ENCODE data around the gene GRB2. TPM values are rescaled to one million over a fixed set of nuclear protein-coding genes. Genes with fewer than 3 reads are reported as not detected.

The GRB2 gene
- total RNA-seq, 1 experiment from 2014 or later, result 79.7 TPM

GRCh38 chr17:75430159-75430974 lies 24.9 kb upstream of the GRB2 start:
- Mint-ChIP-seq H3K36me3 (ENCODE audit: insufficient read depth, unreplicated experiment) (peaks cover 10% of the 10 kb centered on the region), H3K4me1 (ENCODE audit: low read depth, unreplicated experiment) (peaks cover 14% of the 10 kb centered on the region), H3K4me3 (ENCODE audit: low read depth, unreplicated experiment) (no peak overlapping the region), H3K9me3 (ENCODE audit: low read depth, unreplicated experiment) (no peaks in the 10 kb centered on the region), H3K27me3 (ENCODE audit: unreplicated experiment) (no peaks in the 10 kb centered on the region), H3K27ac (ENCODE audit: unreplicated experiment) (peak overlapping the region; percentile 23)
- CTCF ChIA-PET, result interaction anchor here (0.6 to 0.9 kb wide), 2 partner anchors 139 to 169 kb away, joined by 3 read pairs; partner anchors contain the start of genes GGA3 and MRPS7
- intact Hi-C loops (cut with micrococcal nuclease; ENCODE audit: unreplicated experiment), result no loop called here
- DNase-seq, result peak; percentile 45
- BruUV-seq (replicated peaks), result no TSS peak
- no peak for TF ChIP-seq CTCF (IDR thresholded peaks at IDR 0.05; ENCODE audit: unreplicated experiment)

GRCh38 chr17:75428543-75429469 lies 23.3 kb upstream of the GRB2 start:
- TF ChIP-seq CTCF (IDR thresholded peaks at IDR 0.05; ENCODE audit: unreplicated experiment), result no peak
- Mint-ChIP-seq H3K27me3 (ENCODE audit: unreplicated experiment) (no peaks in the 10 kb centered on the region), H3K36me3 (ENCODE audit: insufficient read depth, unreplicated experiment) (peaks cover 11% of the 10 kb centered on the region), H3K4me1 (ENCODE audit: low read depth, unreplicated experiment) (peaks cover 14% of the 10 kb centered on the region), H3K4me3 (ENCODE audit: low read depth, unreplicated experiment) (peak overlapping the region; percentile 58), H3K27ac (ENCODE audit: unreplicated experiment) (peak overlapping the region; percentile 93), H3K9me3 (ENCODE audit: low read depth, unreplicated experiment) (no peaks in the 10 kb centered on the region)
- CTCF ChIA-PET, result interaction anchor here (0.7 to 1.3 kb wide), 5 partner anchors 23 to 449 kb away, joined by 3 to 5 read pairs (median 4); partner anchors contain the start of genes LLGL2, MIF4GD and TSEN54
- peak; percentile 47 for DNase-seq
- BruUV-seq (replicated peaks), result no TSS peak
- intact Hi-C loops (cut with micrococcal nuclease; ENCODE audit: unreplicated experiment), result loop anchor here (5.0 to 10.0 kb wide), 3 partner anchors 88 to 223 kb away; partner anchors contain the start of genes CASKIN2, MYO15B and TSEN54

GRCh38 chr17:75418531-75418930 lies 13.1 kb upstream of the GRB2 start:
- Mint-ChIP-seq H3K4me3 (ENCODE audit: low read depth, unreplicated experiment) (no peak overlapping the region), H3K27me3 (ENCODE audit: unreplicated experiment) (peaks cover 29% of the 10 kb centered on the region), H3K36me3 (ENCODE audit: insufficient read depth, unreplicated experiment) (no peaks in the 10 kb centered on the region), H3K27ac (ENCODE audit: unreplicated experiment) (no peak overlapping the region), H3K9me3 (ENCODE audit: low read depth, unreplicated experiment) (no peaks in the 10 kb centered on the region), H3K4me1 (ENCODE audit: low read depth, unreplicated experiment) (no peaks in the 10 kb centered on the region)
- BruUV-seq (replicated peaks), result no TSS peak
- CTCF ChIA-PET, result no interaction called here
- intact Hi-C loops (cut with micrococcal nuclease; ENCODE audit: unreplicated experiment), result no loop called here
- no peak for DNase-seq
- TF ChIP-seq CTCF (IDR thresholded peaks at IDR 0.05; ENCODE audit: unreplicated experiment), result no peak

- Mint-ChIP-seq H3K27ac (ENCODE audit: unreplicated experiment) (no peak overlapping the region), H3K27me3 (ENCODE audit: unreplicated experiment) (peaks cover 33% of the 10 kb centered on the region)
Measured at GRCh38 chr17:75417054-75417580, 11.6 kb upstream of the GRB2 start.

More at GRCh38 chr17:75417054-75417580, 11.6 kb upstream of the GRB2 start:
- no peak for TF ChIP-seq CTCF (IDR thresholded peaks at IDR 0.05; ENCODE audit: unreplicated experiment)
- Mint-ChIP-seq H3K4me1 (ENCODE audit: low read depth, unreplicated experiment) (no peaks in the 10 kb centered on the region), H3K9me3 (ENCODE audit: low read depth, unreplicated experiment) (no peaks in the 10 kb centered on the region), H3K4me3 (ENCODE audit: low read depth, unreplicated experiment) (no peak overlapping the region), H3K36me3 (ENCODE audit: insufficient read depth, unreplicated experiment) (no peaks in the 10 kb centered on the region)
- intact Hi-C loops (cut with micrococcal nuclease; ENCODE audit: unreplicated experiment), result no loop called here
- BruUV-seq (replicated peaks), result no TSS peak
- CTCF ChIA-PET, result no interaction called here
- DNase-seq, result no peak
